BE2C (cell line): ENCODE data around the gene ALPP.
"Not testable (repeated sequence)": the region's sequence is repeated elsewhere in the genome, so short reads cannot be mapped to it uniquely, and the experiment has no call there.

ENCODE experiments used
- DNase-seq: peaks from one replicate; pipeline ENCODE4 v3.0.0-alpha.2; 2020
- H3K27me3 ChIP-seq: fragments of 250-450 bp; sonication (Bioruptor Pico); 2 replicates; pipeline ENCODE4 v1.5.1; 2020; ENCODE audit warnings: mild to moderate bottlenecking
- H3K36me3 ChIP-seq: fragments of 250-450 bp; sonication (Bioruptor Pico); 2 replicates; pipeline ENCODE4 v1.5.1; 2020; ENCODE audit warnings: mild to moderate bottlenecking
- H3K4me1 ChIP-seq: fragments of 250-450 bp; sonication (Bioruptor Pico); 2 replicates; pipeline ENCODE4 v1.5.1; 2020
- H3K4me3 ChIP-seq: 2 replicates; pipeline ENCODE4 v1.5.1; 2011; ENCODE audit warnings: low read depth, low read length
- H3K9me3 ChIP-seq: fragments of 250-450 bp; sonication (Bioruptor Pico); 2 replicates; pipeline ENCODE4 v1.5.1; 2020
- TF ChIP-seq, protein P1 (sequence below): IDR thresholded peaks from 2 replicates; pipeline ENCODE4 v1.5.1; 2012; ENCODE audit warnings: mild to moderate bottlenecking, low read depth, low read length

Gene ALPP

DNA sequence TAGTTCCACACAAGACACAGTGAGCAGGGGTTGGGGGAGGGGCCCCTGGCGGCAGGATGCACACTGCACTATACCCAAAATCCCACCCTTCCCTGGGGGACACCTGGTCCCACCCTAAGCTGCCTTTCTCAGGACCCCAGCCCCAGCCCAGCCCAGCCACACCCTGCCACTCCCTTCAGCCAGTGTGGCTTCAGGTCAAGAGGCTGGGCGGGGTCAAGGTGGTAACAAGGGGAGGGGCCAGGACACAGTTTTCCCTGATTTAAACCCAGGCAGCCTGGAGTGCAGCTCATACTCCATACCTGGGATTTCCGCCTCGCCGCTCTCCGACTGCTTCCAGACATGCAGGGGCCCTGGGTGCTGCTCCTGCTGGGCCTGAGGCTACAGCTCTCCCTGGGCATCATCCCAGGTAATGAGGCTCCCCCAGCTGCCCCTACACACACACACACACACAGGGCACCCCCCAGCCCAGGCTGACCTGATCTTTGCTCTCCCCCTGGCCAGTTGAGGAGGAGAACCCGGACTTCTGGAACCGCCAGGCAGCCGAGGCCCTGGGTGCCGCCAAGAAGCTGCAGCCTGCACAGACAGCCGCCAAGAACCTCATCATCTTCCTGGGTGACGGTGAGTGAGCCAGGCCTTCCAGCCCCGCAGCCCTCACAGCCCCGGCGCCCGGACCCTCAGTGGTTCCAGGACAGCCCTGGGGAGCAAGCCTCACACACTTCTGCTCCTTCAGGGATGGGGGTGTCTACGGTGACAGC lies 28.2 kb downstream of the ALPP start, which contains the start of gene ALPG:
Gene ALPG, plus strand, starts transcription at position 289 of the 755 bp plus-strand sequence. Its CDS starts 51 bp downstream, at position 340.
- no peaks in the 10 kb centered on the region for H3K4me1 ChIP-seq
- H3K4me3 ChIP-seq: no peak within 1 kb of the TSS
- no peaks in the 10 kb centered on the region for H3K36me3 ChIP-seq
- H3K9me3 ChIP-seq: no peaks in the 10 kb centered on the region
- DNase-seq: no peak
- TF ChIP-seq, protein P1, sequence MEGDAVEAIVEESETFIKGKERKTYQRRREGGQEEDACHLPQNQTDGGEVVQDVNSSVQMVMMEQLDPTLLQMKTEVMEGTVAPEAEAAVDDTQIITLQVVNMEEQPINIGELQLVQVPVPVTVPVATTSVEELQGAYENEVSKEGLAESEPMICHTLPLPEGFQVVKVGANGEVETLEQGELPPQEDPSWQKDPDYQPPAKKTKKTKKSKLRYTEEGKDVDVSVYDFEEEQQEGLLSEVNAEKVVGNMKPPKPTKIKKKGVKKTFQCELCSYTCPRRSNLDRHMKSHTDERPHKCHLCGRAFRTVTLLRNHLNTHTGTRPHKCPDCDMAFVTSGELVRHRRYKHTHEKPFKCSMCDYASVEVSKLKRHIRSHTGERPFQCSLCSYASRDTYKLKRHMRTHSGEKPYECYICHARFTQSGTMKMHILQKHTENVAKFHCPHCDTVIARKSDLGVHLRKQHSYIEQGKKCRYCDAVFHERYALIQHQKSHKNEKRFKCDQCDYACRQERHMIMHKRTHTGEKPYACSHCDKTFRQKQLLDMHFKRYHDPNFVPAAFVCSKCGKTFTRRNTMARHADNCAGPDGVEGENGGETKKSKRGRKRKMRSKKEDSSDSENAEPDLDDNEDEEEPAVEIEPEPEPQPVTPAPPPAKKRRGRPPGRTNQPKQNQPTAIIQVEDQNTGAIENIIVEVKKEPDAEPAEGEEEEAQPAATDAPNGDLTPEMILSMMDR: no peak
- peaks cover 19% of the 10 kb centered on the region for H3K27me3 ChIP-seq

DNA sequence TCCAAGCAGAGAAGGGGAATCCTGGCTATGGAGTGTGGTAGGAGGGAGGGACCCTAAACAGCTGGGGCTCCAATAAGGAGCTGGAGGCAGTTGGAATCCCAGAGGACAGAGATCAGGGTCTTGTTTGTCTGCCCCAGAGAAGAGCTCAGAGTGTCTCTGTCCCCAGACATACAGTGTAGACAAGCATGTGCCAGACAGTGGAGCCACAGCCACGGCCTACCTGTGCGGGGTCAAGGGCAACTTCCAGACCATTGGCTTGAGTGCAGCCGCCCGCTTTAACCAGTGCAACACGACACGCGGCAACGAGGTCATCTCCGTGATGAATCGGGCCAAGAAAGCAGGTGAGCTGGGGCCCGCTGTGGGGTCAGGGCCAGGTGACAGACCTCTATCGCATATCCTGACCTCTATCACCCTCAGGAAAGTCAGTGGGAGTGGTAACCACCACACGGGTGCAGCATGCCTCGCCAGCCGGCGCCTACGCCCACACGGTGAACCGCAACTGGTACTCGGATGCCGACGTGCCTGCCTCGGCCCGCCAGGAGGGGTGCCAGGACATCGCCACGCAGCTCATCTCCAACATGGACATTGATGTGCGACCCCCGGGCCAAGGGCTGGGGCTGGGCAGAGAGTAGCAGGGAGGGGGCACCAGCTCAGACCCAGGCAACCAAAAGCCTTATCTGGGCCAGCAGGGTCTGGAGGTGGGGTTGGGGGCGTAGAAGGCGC lies 29.0 kb downstream of the ALPP start:
- H3K27me3 ChIP-seq: peaks cover 27% of the 10 kb centered on the region
- not testable (repeated sequence) for H3K36me3 ChIP-seq, H3K4me1 ChIP-seq, H3K4me3 ChIP-seq, DNase-seq, H3K9me3 ChIP-seq

DNA sequence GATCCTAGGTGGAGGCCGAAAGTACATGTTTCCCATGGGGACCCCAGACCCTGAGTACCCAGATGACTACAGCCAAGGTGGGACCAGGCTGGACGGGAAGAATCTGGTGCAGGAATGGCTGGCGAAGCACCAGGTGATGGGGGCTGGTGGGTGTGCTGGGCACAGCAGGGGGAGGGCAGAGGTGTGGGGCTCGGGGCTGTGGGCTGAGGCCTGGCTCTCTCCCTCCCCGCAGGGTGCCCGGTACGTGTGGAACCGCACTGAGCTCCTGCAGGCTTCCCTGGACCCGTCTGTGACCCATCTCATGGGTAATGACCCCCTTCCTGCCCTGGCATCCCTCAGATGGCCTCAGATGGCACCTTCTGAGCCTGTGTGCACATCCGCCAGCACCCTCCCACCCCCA lies 29.7 kb downstream of the ALPP start:
- peaks cover 34% of the 10 kb centered on the region for H3K27me3 ChIP-seq
- H3K4me1 ChIP-seq, DNase-seq, H3K4me3 ChIP-seq, H3K36me3 ChIP-seq, H3K9me3 ChIP-seq: not testable (repeated sequence)

DNA sequence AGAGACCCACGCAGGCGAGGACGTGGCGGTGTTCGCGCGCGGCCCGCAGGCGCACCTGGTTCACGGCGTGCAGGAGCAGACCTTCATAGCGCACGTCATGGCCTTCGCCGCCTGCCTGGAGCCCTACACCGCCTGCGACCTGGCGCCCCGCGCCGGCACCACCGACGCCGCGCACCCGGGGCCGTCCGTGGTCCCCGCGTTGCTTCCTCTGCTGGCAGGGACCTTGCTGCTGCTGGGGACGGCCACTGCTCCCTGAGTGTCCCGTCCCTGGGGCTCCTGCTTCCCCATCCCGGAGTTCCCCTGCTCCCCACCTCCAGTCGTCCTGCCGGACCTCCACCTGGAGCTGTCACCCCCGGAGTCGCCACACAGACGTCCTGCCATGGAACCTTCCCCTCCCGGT lies 31.1 kb downstream of the ALPP start:
- DNase-seq, H3K4me1 ChIP-seq, H3K4me3 ChIP-seq, H3K9me3 ChIP-seq, H3K36me3 ChIP-seq: not testable (repeated sequence)
- peaks cover 45% of the 10 kb centered on the region for H3K27me3 ChIP-seq

DNA sequence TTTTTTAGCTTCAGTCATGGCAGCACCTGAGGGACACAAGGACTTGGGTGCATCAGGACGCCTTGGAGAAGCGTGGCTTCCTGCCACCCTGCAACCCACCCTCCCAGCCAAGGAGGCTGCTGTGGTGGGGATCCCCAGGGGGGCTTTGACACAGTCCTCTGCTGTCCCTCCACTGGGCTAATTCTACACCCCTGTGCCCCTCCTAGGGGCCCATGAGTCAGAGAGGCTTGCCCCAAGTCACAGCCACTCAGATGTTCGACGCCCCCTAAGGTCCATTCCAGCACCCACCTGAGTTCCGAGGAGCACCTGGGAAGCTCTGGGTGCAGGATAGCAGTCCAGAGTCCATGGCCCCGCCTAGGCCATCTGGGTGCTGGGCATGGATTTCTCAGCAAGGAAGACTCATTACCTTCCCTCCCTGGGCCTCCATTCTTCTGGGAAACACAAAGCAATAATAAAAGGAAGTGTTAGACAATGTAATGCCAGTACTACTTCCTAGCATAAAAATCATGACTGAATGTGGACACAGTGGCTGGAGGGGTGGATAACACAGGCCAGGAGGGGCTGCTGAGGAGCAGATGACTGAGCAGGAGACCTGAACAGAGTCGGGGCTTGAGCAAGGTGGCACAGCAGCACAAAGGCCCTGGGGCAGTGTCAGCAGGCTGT lies 31.8 kb downstream of the ALPP start:
- H3K9me3 ChIP-seq: no peaks in the 10 kb centered on the region
- TF ChIP-seq, protein P1: no peak
- no peaks in the 10 kb centered on the region for H3K36me3 ChIP-seq
- H3K27me3 ChIP-seq: peaks cover 45% of the 10 kb centered on the region
- no peak overlapping the region for H3K4me3 ChIP-seq
- H3K4me1 ChIP-seq: no peaks in the 10 kb centered on the region
- no peak for DNase-seq

DNA sequence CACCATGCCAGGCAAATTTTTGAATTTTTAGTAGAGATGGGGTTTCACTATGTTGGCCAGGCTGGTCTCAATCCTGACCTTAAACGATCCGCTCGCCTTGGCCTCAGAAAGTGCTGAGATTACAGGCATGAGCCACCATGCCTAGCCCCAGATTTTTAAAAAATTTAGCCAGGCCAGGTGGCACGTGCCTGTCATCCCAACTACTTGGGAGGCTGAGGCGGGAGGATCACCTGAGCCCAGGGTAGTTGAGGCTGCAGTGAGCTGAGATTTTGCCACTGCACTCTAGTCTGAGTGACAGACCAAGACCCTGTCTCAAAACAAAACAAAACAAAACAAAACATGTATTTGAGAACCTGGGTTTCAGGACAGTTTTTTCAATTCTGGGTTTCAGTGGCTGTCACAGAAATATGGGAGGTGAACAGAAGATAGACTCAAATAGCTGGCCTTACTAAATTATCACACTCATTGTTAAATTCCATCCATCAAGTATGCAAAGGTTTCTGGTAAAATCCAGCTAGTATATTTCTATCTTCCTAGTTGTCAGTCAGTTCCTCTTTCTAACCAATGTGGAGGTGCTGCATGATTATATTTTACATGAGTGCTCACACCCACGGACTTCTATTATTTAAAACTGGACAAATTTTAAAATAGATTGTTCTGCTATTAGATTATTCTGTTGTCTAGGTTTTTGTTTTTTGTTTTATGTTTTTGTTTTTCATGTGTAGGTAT lies 33.5 kb downstream of the ALPP start:
- H3K36me3 ChIP-seq: no peaks in the 10 kb centered on the region
- DNase-seq: no peak
- H3K27me3 ChIP-seq: peaks cover 49% of the 10 kb centered on the region
- TF ChIP-seq, protein P1: no peak
- H3K4me1 ChIP-seq: no peaks in the 10 kb centered on the region
- H3K4me3 ChIP-seq: no peak overlapping the region
- no peaks in the 10 kb centered on the region for H3K9me3 ChIP-seq

DNA sequence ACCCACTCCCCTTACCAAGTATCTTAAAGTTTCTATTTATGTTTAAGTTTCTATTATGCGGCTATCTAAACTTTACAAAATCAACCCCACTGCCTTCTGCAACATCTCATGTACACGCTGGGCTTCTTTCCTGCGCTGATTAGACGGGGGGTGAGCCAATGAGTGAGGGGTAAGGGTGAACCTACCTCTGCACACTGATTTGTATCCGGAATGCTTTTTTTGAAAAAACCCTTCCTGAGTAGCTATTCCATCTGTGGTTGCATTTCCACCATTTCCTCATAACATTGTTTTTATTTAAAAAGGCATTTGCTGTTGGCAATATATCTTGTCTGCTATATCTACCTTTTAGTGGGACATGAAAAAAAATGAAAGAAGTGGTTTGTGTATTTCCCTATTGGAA lies 34.4 kb downstream of the ALPP start:
- Histone ChIP-seq H3K4me3 (no peak overlapping the region), H3K36me3 (no peaks in the 10 kb centered on the region), H3K27me3 (peaks cover 50% of the 10 kb centered on the region), H3K9me3 (no peaks in the 10 kb centered on the region), H3K4me1 (no peaks in the 10 kb centered on the region)
- TF ChIP-seq, protein P1: no peak
- no peak for DNase-seq
